DLD1 (cell line): ENCODE measurements around the gene CXXC1.
"Not testable (repeated sequence)": the region's sequence is repeated elsewhere in the genome, so short reads cannot be mapped to it uniquely, and the experiment has no call there.

ENCODE experiments used
- in situ Hi-C: cut with HindIII; loops from 2 replicates; pipeline ENCODE4 v1.10.0; 2017; ENCODE audit warnings: low sequenced_read_pairs

CXXC1 gene

GRCh38 chr18:50298443-50299284 is 11.2 kb upstream of the CXXC1 start:
- in situ Hi-C loops, result no loop called here

- in situ Hi-C loops, result no loop called here
Observed at GRCh38 chr18:50297621-50298442, 10.3 kb upstream of the CXXC1 start.

GRCh38 chr18:50293039-50293438 is 5.5 kb upstream of the CXXC1 start:
- in situ Hi-C loops, result no loop called here

GRCh38 chr18:50289108-50289443 is 1.6 kb upstream of the CXXC1 start:
- in situ Hi-C loops, result no loop called here

- in situ Hi-C loops, result not testable (repeated sequence)
Observed at GRCh38 chr18:50288348-50289107, 1.0 kb upstream of the CXXC1 start.

- in situ Hi-C loops, result no loop called here
Observed at GRCh38 chr18:50287028-50287440, 458 bp downstream of the CXXC1 start.

GRCh38 chr18:50286391-50287027 is 983 bp downstream of the CXXC1 start:
- in situ Hi-C loops, result no loop called here

- in situ Hi-C loops, result no loop called here
Observed at GRCh38 chr18:50285631-50286321, 1.7 kb downstream of the CXXC1 start.

- in situ Hi-C loops, result no loop called here
Observed at GRCh38 chr18:50285071-50285470, 2.4 kb downstream of the CXXC1 start.

- in situ Hi-C loops, result no loop called here
Observed at GRCh38 chr18:50284255-50284885, 3.1 kb downstream of the CXXC1 start.

GRCh38 chr18:50283469-50284209 is 3.9 kb downstream of the CXXC1 start:
- in situ Hi-C loops, result no loop called here

GRCh38 chr18:50282521-50283335 is 4.8 kb downstream of the CXXC1 start:
- in situ Hi-C loops, result no loop called here

GRCh38 chr18:50281972-50282520 is 5.4 kb downstream of the CXXC1 start:
- in situ Hi-C loops, result no loop called here

GRCh38 chr18:50281295-50281971 is 6.1 kb downstream of the CXXC1 start, which contains the start of gene MBD1:
Gene MBD1, minus strand, starts transcription at chr18:50281523. Its CDS starts 1,531 bp downstream, at chr18:50279992.
- in situ Hi-C loops, result no loop called here

- in situ Hi-C loops, result no loop called here
Observed at GRCh38 chr18:50280707-50281294, 6.7 kb downstream of the CXXC1 start.

GRCh38 chr18:50279752-50280151 is 7.7 kb downstream of the CXXC1 start:
- in situ Hi-C loops, result no loop called here

- in situ Hi-C loops, result no loop called here
Observed at GRCh38 chr18:50277942-50278341, 9.6 kb downstream of the CXXC1 start.
